Karpas-422 (cell line): ENCODE data around the gene DTD1. TPM values are rescaled to one million over a fixed set of nuclear protein-coding genes. Genes with fewer than 3 reads are reported as not detected.
A peak's percentile ranks its signal among the peaks of the same experiment; 100 is the strongest.

Experiments
- DNase-seq: peaks from one replicate; pipeline ENCODE4 v3.0.0-alpha.2; 2015
- H2AFZ ChIP-seq: fragments of 200-600 bp; sonication (generic); 2 replicates; pipeline ENCODE4 v1.6.1; 2014; ENCODE audit warnings: antibody characterized with exemption, low read length, mixed read lengths
- H3K27ac ChIP-seq: fragments of 200-600 bp; sonication (generic); 2 replicates; pipeline ENCODE4 v1.5.1; 2014; ENCODE audit warnings: mild to moderate bottlenecking, low read length, moderate library complexity
- H3K27me3 ChIP-seq: fragments of 200-600 bp; sonication (generic); 2 replicates; pipeline ENCODE4 v1.6.1; 2014; ENCODE audit warnings: low read length, mixed read lengths
- H3K36me3 ChIP-seq: fragments of 200-600 bp; sonication (generic); 2 replicates; pipeline ENCODE4 v1.6.1; 2014; ENCODE audit warnings: low read length, mixed read lengths; ENCODE audit not compliant: insufficient read depth
- H3K4me1 ChIP-seq: fragments of 200-600 bp; sonication (generic); 2 replicates; pipeline ENCODE4 v1.6.1; 2014; ENCODE audit warnings: mild to moderate bottlenecking, low read length, mixed read lengths
- H3K4me2 ChIP-seq: fragments of 200-600 bp; sonication (generic); 2 replicates; pipeline ENCODE4 v1.6.1; 2014; ENCODE audit warnings: low read length, low read depth, mild to moderate bottlenecking; ENCODE audit not compliant: poor library complexity, severe bottlenecking
- H3K4me3 ChIP-seq: fragments of 200-600 bp; sonication (generic); 2 replicates; pipeline ENCODE4 v1.5.1; 2014; ENCODE audit warnings: mild to moderate bottlenecking, antibody characterized with exemption, low read length, mixed read lengths
- H3K79me2 ChIP-seq: fragments of 200-600 bp; sonication (generic); 2 replicates; pipeline ENCODE4 v1.6.1; 2014; ENCODE audit warnings: mild to moderate bottlenecking, low read length, mixed read lengths
- H3K9ac ChIP-seq: fragments of 200-600 bp; sonication (generic); 2 replicates; pipeline ENCODE4 v1.6.0; 2014; ENCODE audit warnings: low read length
- H3K9me2 ChIP-seq: fragments of 200-600 bp; sonication (generic), shearing (Covaris generic); replicated peaks from 2 replicates; pipeline ENCODE4 v1.6.0; 2014; ENCODE audit warnings: mild to moderate bottlenecking, low read length, moderate library complexity; ENCODE audit not compliant: insufficient read depth
- H3K9me3 ChIP-seq: fragments of 300-700, 200-600 bp; sonication (generic); 2 replicates; pipeline ENCODE4 v1.6.1; 2014; ENCODE audit warnings: low read length, mixed read lengths
- H4K20me1 ChIP-seq: fragments of 200-600 bp; sonication (generic); 2 replicates; pipeline ENCODE4 v1.6.1; 2014; ENCODE audit warnings: mild to moderate bottlenecking, antibody characterized with exemption, low read length, low read depth; ENCODE audit not compliant: insufficient read depth
- total RNA-seq: library from RNA; depleted of rRNA; stranded (reverse); fragments of >200 nt; shearing (Covaris generic); gene quantifications from 2 replicates; pipeline ENCODE4 v1.2.3, GENCODE V29; 2014; ENCODE audit warnings: low replicate concordance

Gene DTD1
- total RNA-seq, 1 experiment from 2014 or later: 84.9 TPM

GRCh38 chr20:18623156-18623910 lies 35.5 kb downstream of the DTD1 start:
- H3K36me3 ChIP-seq: no peaks in the 10 kb centered on the region
- H3K79me2 ChIP-seq: peaks cover 46% of the 10 kb centered on the region
- H3K27me3 ChIP-seq: no peaks in the 10 kb centered on the region
- no peaks in the 10 kb centered on the region for H3K9me2 ChIP-seq
- peaks cover 16% of the 10 kb centered on the region for H3K4me1 ChIP-seq
- H3K4me2 ChIP-seq: no peak overlapping the region
- no peak overlapping the region for H3K4me3 ChIP-seq
- H3K27ac ChIP-seq: no peak overlapping the region
- H4K20me1 ChIP-seq: no peaks in the 10 kb centered on the region
- no peak overlapping the region for H2AFZ ChIP-seq
- no peaks in the 10 kb centered on the region for H3K9me3 ChIP-seq
- DNase-seq: no peak
- no peak overlapping the region for H3K9ac ChIP-seq

DNA sequence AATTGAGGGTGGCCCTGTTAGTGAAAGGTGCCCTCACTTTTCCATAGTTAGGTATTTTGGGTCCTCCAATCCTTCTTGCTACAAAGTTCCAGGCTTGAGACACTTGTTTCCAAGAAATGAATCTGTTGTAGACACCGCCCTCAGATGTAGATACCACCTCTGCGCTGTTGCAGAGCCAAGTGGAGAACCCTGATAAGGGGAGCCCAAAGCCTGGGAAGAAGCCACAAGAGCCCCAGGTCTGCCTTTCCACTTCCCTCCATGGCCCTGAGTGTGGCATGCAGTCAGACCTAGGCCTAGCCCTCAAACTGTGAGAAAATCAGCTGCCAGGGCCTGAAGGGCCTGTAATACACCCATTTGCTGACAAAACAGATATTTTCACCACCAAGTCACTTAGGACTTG lies 37.1 kb downstream of the DTD1 start:
- H3K9me3 ChIP-seq: no peaks in the 10 kb centered on the region
- H3K9ac ChIP-seq: no peak overlapping the region
- no peak overlapping the region for H2AFZ ChIP-seq
- no peak overlapping the region for H3K4me2 ChIP-seq
- no peak overlapping the region for H3K4me3 ChIP-seq
- no peaks in the 10 kb centered on the region for H4K20me1 ChIP-seq
- H3K9me2 ChIP-seq: no peaks in the 10 kb centered on the region
- no peak for DNase-seq
- 0 out of 2 replicates have a peak, but pooled peaks cover 3% of the 10 kb centered on the region for H3K36me3 ChIP-seq
- H3K79me2 ChIP-seq: peaks cover 36% of the 10 kb centered on the region
- H3K27me3 ChIP-seq: no peaks in the 10 kb centered on the region
- no peak overlapping the region for H3K27ac ChIP-seq
- H3K4me1 ChIP-seq: peaks cover 16% of the 10 kb centered on the region

GRCh38 chr20:18625907-18626655 lies 38.2 kb downstream of the DTD1 start:
- no peak overlapping the region for H3K4me2 ChIP-seq
- H2AFZ ChIP-seq: no peak overlapping the region
- H3K4me1 ChIP-seq: peaks cover 12% of the 10 kb centered on the region
- H3K79me2 ChIP-seq: peaks cover 27% of the 10 kb centered on the region
- H3K9me3 ChIP-seq: no peaks in the 10 kb centered on the region
- H3K36me3 ChIP-seq: 0 out of 2 replicates have a peak, but pooled peaks cover 3% of the 10 kb centered on the region
- DNase-seq: no peak
- no peaks in the 10 kb centered on the region for H3K27me3 ChIP-seq
- no peaks in the 10 kb centered on the region for H3K9me2 ChIP-seq
- H3K4me3 ChIP-seq: no peak overlapping the region
- no peak overlapping the region for H3K27ac ChIP-seq
- H3K9ac ChIP-seq: no peak overlapping the region
- no peaks in the 10 kb centered on the region for H4K20me1 ChIP-seq

- Histone ChIP-seq H3K4me3 (no peak overlapping the region), H2AFZ (no peak overlapping the region), H3K9ac (no peak overlapping the region), H4K20me1 (no peaks in the 10 kb centered on the region), H3K4me1 (peaks cover 7% of the 10 kb centered on the region), H3K9me3 (no peaks in the 10 kb centered on the region), H3K36me3 (0 out of 2 replicates have a peak, but pooled peaks cover 3% of the 10 kb centered on the region), H3K9me2 (no peaks in the 10 kb centered on the region), H3K27ac (no peak overlapping the region), H3K79me2 (peaks cover 12% of the 10 kb centered on the region), H3K27me3 (no peaks in the 10 kb centered on the region), H3K4me2 (no peak overlapping the region)
- peak; percentile 49 for DNase-seq
Observed at GRCh38 chr20:18628330-18628920, 40.6 kb downstream of the DTD1 start.

DNA sequence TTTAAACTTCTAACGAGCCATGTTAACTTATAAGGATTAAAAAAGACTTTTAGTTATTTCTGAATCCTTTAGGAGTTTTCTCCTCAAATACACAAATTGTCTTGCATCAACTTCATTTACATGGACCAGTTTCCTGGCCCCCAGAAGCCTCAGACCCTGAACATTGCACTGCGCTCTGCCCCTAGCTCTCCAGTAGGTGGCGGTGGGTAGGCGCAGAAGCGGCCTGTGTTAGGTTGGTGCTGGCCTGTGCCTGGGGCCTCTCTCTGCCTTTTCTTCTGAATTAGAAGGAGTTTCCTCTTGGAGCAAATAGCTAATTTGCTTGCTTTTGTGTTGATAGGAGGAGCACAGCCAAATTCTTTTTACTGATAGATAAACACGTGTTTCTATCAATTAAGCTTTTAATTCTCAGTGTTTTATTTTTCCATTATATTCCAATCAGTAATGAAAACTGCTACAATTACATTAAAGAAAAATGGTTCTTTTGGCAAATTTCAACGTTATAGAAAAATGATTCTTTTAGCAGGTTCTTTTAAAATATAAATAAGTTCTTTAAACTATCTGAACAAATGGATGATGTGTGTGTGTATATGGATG lies 44.4 kb downstream of the DTD1 start:
- no peak overlapping the region for H3K4me3 ChIP-seq
- peak overlapping the region; percentile 4; the same call in 1 of the 2 replicates for H3K27ac ChIP-seq
- no peak overlapping the region for H3K4me2 ChIP-seq
- 0 out of 2 replicates have a peak, but pooled peaks cover 2% of the 10 kb centered on the region for H3K79me2 ChIP-seq
- H3K4me1 ChIP-seq: peaks cover 18% of the 10 kb centered on the region
- H2AFZ ChIP-seq: no peak overlapping the region
- peaks cover 8% of the 10 kb centered on the region; the same call in 1 of the 2 replicates for H4K20me1 ChIP-seq
- H3K36me3 ChIP-seq: 0 out of 2 replicates have a peak, but pooled peaks cover 6% of the 10 kb centered on the region
- no peaks in the 10 kb centered on the region for H3K9me3 ChIP-seq
- no peaks in the 10 kb centered on the region for H3K9me2 ChIP-seq
- no peak overlapping the region for H3K9ac ChIP-seq
- H3K27me3 ChIP-seq: no peaks in the 10 kb centered on the region
- peak; percentile 85 for DNase-seq

DNA sequence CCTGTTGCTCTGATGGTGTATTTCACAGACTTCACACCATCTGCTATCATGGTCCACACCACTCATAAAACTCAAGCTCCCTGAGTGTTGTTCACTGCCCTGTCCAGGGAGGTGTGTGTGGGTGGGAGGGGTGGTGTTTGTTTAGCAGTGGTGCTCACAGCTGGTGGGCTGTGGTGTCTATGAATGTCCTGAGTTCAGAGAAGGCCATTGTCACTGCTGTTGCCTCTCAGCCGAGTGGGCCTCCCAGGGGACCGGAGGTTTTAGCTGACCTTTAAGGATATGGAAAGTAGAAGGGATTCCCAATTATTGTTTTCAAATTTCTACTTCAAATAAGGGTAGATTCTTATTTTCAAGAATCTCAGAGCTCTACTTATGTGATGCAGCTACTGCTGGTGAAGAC lies 45.6 kb downstream of the DTD1 start:
- no peak for DNase-seq
- no peak overlapping the region for H3K9ac ChIP-seq
- H3K9me3 ChIP-seq: no peaks in the 10 kb centered on the region
- no peak overlapping the region for H2AFZ ChIP-seq
- H3K27me3 ChIP-seq: no peaks in the 10 kb centered on the region
- H3K36me3 ChIP-seq: 0 out of 2 replicates have a peak, but pooled peaks cover 6% of the 10 kb centered on the region
- 0 out of 2 replicates have a peak, but pooled peaks cover 2% of the 10 kb centered on the region for H3K79me2 ChIP-seq
- H3K4me2 ChIP-seq: no peak overlapping the region
- H3K27ac ChIP-seq: no peak overlapping the region
- H3K4me3 ChIP-seq: no peak overlapping the region
- peaks cover 18% of the 10 kb centered on the region for H3K4me1 ChIP-seq
- peaks cover 13% of the 10 kb centered on the region; the same call in 1 of the 2 replicates for H4K20me1 ChIP-seq
- H3K9me2 ChIP-seq: no peaks in the 10 kb centered on the region

DNA sequence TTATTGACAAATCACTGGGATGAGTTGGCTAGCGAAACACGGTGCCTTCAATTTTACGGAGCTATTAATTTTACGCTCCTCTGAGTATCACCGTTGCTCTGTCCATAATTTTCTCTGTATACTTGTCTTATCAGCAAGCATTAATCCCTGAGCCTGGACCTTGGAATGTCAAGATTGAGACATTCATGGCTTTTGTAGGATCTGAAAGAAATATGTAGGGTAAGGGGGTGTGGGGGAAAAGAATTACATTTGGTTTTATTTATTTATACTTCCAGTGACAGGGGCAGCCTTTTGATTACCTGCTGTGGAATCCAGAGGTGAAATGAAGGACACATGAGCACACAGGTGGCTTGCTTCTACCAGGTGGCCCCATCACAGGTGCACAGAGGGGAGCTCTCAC lies 46.6 kb downstream of the DTD1 start:
- peaks cover 13% of the 10 kb centered on the region; the same call in 1 of the 2 replicates for H4K20me1 ChIP-seq
- no peaks in the 10 kb centered on the region for H3K27me3 ChIP-seq
- no peak overlapping the region for H3K9ac ChIP-seq
- H3K27ac ChIP-seq: no peak overlapping the region
- H2AFZ ChIP-seq: no peak overlapping the region
- no peak for DNase-seq
- H3K9me3 ChIP-seq: no peaks in the 10 kb centered on the region
- peaks cover 22% of the 10 kb centered on the region for H3K4me1 ChIP-seq
- H3K4me3 ChIP-seq: no peak overlapping the region
- no peak overlapping the region for H3K4me2 ChIP-seq
- 0 out of 2 replicates have a peak, but pooled peaks cover 4% of the 10 kb centered on the region for H3K36me3 ChIP-seq
- H3K9me2 ChIP-seq: no peaks in the 10 kb centered on the region
- 0 out of 2 replicates have a peak, but pooled peaks cover 2% of the 10 kb centered on the region for H3K79me2 ChIP-seq
